ENCODE data around the gene LCN15.
"Not testable (repeated sequence)": the region's sequence is repeated elsewhere in the genome, so short reads cannot be mapped to it uniquely, and the experiment has no call there.

Gene LCN15

DNA sequence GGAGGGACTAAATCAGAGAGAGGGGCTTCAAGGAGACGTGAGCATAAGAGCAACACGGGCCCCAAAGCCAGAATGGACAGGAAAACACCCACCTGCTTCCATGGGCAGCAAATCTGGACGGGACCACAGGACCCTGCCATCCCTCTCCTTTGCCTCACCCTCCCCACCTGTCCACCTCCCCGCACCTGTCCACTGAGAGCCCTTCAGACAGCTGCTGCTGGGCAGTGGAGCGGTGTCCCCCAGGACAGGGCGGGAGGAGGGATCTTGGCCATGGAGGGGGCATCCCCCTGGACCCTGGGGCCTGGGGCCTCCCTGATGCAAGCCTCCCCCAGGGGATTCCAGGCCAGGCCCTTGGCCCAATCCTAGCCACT is 34.4 kb upstream of the LCN15 start:
- TF ChIP-seq EZH2phosphoT487 (conservative IDR thresholded peaks at IDR 0.05; ENCODE audit: low read length), result no peak
- TF ChIP-seq, protein P1, sequence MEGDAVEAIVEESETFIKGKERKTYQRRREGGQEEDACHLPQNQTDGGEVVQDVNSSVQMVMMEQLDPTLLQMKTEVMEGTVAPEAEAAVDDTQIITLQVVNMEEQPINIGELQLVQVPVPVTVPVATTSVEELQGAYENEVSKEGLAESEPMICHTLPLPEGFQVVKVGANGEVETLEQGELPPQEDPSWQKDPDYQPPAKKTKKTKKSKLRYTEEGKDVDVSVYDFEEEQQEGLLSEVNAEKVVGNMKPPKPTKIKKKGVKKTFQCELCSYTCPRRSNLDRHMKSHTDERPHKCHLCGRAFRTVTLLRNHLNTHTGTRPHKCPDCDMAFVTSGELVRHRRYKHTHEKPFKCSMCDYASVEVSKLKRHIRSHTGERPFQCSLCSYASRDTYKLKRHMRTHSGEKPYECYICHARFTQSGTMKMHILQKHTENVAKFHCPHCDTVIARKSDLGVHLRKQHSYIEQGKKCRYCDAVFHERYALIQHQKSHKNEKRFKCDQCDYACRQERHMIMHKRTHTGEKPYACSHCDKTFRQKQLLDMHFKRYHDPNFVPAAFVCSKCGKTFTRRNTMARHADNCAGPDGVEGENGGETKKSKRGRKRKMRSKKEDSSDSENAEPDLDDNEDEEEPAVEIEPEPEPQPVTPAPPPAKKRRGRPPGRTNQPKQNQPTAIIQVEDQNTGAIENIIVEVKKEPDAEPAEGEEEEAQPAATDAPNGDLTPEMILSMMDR (IDR thresholded peaks at IDR 0.05; ENCODE audit: insufficient read depth, low read length, poor library complexity, severe bottlenecking), result no peak
- Histone ChIP-seq H3K27ac (ENCODE audit: low read depth, low read length) (no peak overlapping the region), H3K4me3 (ENCODE audit: insufficient read depth, low read length, poor library complexity, severe bottlenecking) (no peak overlapping the region), H3K27me3 (ENCODE audit: low read length) (no peaks in the 10 kb centered on the region), H3K9me2 (replicated peaks; ENCODE audit: insufficient read depth, low read length) (no peaks in the 10 kb centered on the region), H3K9me3 (ENCODE audit: insufficient read depth, low read length) (no peaks in the 10 kb centered on the region), H3K9ac (ENCODE audit: low read length) (no peak overlapping the region), H3F3A (ENCODE audit: insufficient read depth) (no peaks in the 10 kb centered on the region), H2AFZ (ENCODE audit: low read depth, low read length, severe bottlenecking) (no peak overlapping the region), H3K4me2 (ENCODE audit: low read depth, low read length, poor library complexity, severe bottlenecking) (no peak overlapping the region), H3K36me3 (ENCODE audit: low read length) (no peaks in the 10 kb centered on the region), H3K79me2 (ENCODE audit: insufficient read depth, low read length) (no peaks in the 10 kb centered on the region), H4K20me1 (ENCODE audit: low read depth, low read length) (no peaks in the 10 kb centered on the region)

- H2AFZ ChIP-seq (ENCODE audit: low read depth, low read length, severe bottlenecking); H4K20me1 ChIP-seq (ENCODE audit: low read depth, low read length); H3K4me3 ChIP-seq (ENCODE audit: insufficient read depth, low read length, poor library complexity, severe bottlenecking); H3K9ac ChIP-seq (ENCODE audit: low read length); H3K27me3 ChIP-seq (ENCODE audit: low read length); H3K9me3 ChIP-seq (ENCODE audit: insufficient read depth, low read length); H3K4me2 ChIP-seq (ENCODE audit: low read depth, low read length, poor library complexity, severe bottlenecking); H3K9me2 ChIP-seq (replicated peaks; ENCODE audit: insufficient read depth, low read length); H3K27ac ChIP-seq (ENCODE audit: low read depth, low read length); H3K79me2 ChIP-seq (ENCODE audit: insufficient read depth, low read length); H3K36me3 ChIP-seq (ENCODE audit: low read length); H3F3A ChIP-seq (ENCODE audit: insufficient read depth): not testable (repeated sequence)
Measured at GRCh38 chr9:136796775-136797347, 32.5 kb upstream of the LCN15 start.

DNA sequence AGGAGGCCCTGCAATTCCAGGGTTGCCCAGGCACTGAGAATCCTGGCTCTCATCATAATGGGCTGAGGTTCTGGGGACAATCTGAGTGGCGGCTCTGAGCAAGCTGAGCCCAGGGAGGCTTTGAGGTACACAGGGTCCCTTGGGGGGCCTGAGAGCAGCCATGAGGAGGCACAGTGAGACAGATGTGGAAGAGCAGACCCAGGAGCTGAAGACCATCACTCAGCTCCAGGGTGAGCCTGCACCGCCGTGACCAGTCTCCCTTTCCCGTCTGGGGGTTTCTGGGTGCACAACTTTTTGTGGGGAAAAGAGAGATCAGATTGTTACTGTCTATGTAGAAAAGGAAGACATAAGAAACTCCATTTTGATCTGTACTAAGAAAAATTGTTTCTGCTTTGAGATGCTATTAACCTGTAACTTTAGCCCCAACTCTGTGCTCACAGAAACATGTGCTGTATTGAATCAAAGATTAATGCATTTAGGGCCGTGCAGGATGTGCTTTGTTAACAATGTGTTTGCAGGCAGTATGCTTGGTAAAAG is 32.0 kb upstream of the LCN15 start, which contains the start of gene CCDC183:
TSS of gene CCDC183 (plus strand) at position 101 of the 537 bp plus-strand sequence. CDS start at position 161, 60 bp downstream.
- Histone ChIP-seq H3K9me3 (ENCODE audit: insufficient read depth, low read length) (no peaks in the 10 kb centered on the region), H3K4me2 (ENCODE audit: low read depth, low read length, poor library complexity, severe bottlenecking) (no peak within 1 kb of the TSS), H3K4me3 (ENCODE audit: insufficient read depth, low read length, poor library complexity, severe bottlenecking) (no peak within 1 kb of the TSS), H3K9me2 (replicated peaks; ENCODE audit: insufficient read depth, low read length) (no peaks in the 10 kb centered on the region), H2AFZ (ENCODE audit: low read depth, low read length, severe bottlenecking) (no peak within 1 kb of the TSS), H3K9ac (ENCODE audit: low read length) (no peak within 1 kb of the TSS), H3K36me3 (ENCODE audit: low read length) (no peaks in the 10 kb centered on the region), H3K27ac (ENCODE audit: low read depth, low read length) (no peak within 1 kb of the TSS), H3K27me3 (ENCODE audit: low read length) (no peaks in the 10 kb centered on the region), H4K20me1 (ENCODE audit: low read depth, low read length) (no peaks in the 10 kb centered on the region), H3F3A (ENCODE audit: insufficient read depth) (no peaks in the 10 kb centered on the region), H3K79me2 (ENCODE audit: insufficient read depth, low read length) (no peaks in the 10 kb centered on the region)
- TF ChIP-seq EZH2phosphoT487 (conservative IDR thresholded peaks at IDR 0.05; ENCODE audit: low read length), result no peak
- TF ChIP-seq, protein P1 (IDR thresholded peaks at IDR 0.05; ENCODE audit: insufficient read depth, low read length, poor library complexity, severe bottlenecking), result no peak

DNA sequence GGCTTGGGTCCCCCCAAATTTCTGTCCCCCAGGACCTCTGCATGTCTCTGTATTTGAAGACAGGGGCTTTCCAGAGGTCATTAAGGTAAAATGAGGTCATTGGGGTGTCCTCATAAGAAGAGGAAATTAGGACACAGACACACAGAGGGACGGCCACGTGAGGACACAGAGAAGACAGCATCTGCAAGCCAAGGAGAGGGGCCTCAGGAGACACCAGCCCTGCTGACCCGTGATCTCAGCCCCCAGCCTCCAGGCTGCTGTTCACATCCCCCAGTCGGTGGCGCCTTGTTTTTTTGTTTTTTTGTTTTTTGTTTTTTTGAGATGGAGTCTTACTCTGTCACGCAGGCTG is 30.7 kb upstream of the LCN15 start:
- Histone ChIP-seq H3K9ac (ENCODE audit: low read length) (no peak overlapping the region), H3K4me2 (ENCODE audit: low read depth, low read length, poor library complexity, severe bottlenecking) (no peak overlapping the region), H3K36me3 (ENCODE audit: low read length) (no peaks in the 10 kb centered on the region)

More for the DNA sequence above, 30.7 kb upstream of the LCN15 start:
- Histone ChIP-seq H3K27ac (ENCODE audit: low read depth, low read length) (no peak overlapping the region), H2AFZ (ENCODE audit: low read depth, low read length, severe bottlenecking) (no peak overlapping the region), H4K20me1 (ENCODE audit: low read depth, low read length) (no peaks in the 10 kb centered on the region), H3K27me3 (ENCODE audit: low read length) (no peaks in the 10 kb centered on the region), H3K9me2 (replicated peaks; ENCODE audit: insufficient read depth, low read length) (no peaks in the 10 kb centered on the region), H3K9me3 (ENCODE audit: insufficient read depth, low read length) (no peaks in the 10 kb centered on the region), H3F3A (ENCODE audit: insufficient read depth) (peaks cover 6% of the 10 kb centered on the region; the same call in 1 of the 2 replicates), H3K79me2 (ENCODE audit: insufficient read depth, low read length) (no peaks in the 10 kb centered on the region), H3K4me3 (ENCODE audit: insufficient read depth, low read length, poor library complexity, severe bottlenecking) (no peak overlapping the region)
- TF ChIP-seq, protein P1 (IDR thresholded peaks at IDR 0.05; ENCODE audit: insufficient read depth, low read length, poor library complexity, severe bottlenecking), result no peak
- no peak for TF ChIP-seq EZH2phosphoT487 (conservative IDR thresholded peaks at IDR 0.05; ENCODE audit: low read length)
